Lower leg skin (tissue), 4 donors: ENCODE data around the gene CELF2. TPM values are rescaled to one million over a fixed set of nuclear protein-coding genes. Genes with fewer than 3 reads are reported as not detected.

Source experiments
- DNase-seq, 2 donors: peaks; one replicate each; pipeline ENCODE4 v3.0.0-alpha.2; 2019; ENCODE audit warnings: low spot score in 2 of 2
- H3K4me3 ChIP-seq: fragments of 200-600 bp; sonication (generic); 2 replicates; pipeline ENCODE4 v1.5.1; 2017; ENCODE audit warnings: mild to moderate bottlenecking, low read depth; ENCODE audit not compliant: poor library complexity, severe bottlenecking
- CTCF ChIP-seq, 3 donors: fragments of 450-650 bp; IDR thresholded peaks; one replicate each; pipeline ENCODE4 v1.5.1; 2016; ENCODE audit warnings: antibody characterized with exemption in 3 of 3, mild to moderate bottlenecking in 3 of 3, moderate library complexity in 2 of 3
- POLR2A ChIP-seq, 2 donors: fragments of 450-650 bp; IDR thresholded peaks; one replicate each; pipeline ENCODE4 v1.6.1; 2016 to 2017; ENCODE audit warnings: antibody characterized with exemption in 2 of 2, mild to moderate bottlenecking in 1 of 2, moderate library complexity in 1 of 2
- WGBS, 2 donors: methylation state at CpG; one replicate each; pipeline ENCODE4 v1.1.5; 2018; 5-methylcytosine and 5-hydroxymethylcytosine counted together
- intact Hi-C: fragments of 100-400 bp; cut with DNase I; formaldehyde crosslinking; loops from one replicate; pipeline ENCODE4 v1.15.0; 2023; ENCODE audit warnings: low total_unique reads
- total RNA-seq, 4 donors: library from RNA; depleted of rRNA; stranded (reverse); fragments of >200 nt; gene quantifications; one replicate each; pipeline ENCODE4 v1.1.0, GENCODE V29; 2016

Gene CELF2
- total RNA-seq, 4 donors from 2014 or later = 16.9 to 39.9 (median 20.7) TPM

DNA sequence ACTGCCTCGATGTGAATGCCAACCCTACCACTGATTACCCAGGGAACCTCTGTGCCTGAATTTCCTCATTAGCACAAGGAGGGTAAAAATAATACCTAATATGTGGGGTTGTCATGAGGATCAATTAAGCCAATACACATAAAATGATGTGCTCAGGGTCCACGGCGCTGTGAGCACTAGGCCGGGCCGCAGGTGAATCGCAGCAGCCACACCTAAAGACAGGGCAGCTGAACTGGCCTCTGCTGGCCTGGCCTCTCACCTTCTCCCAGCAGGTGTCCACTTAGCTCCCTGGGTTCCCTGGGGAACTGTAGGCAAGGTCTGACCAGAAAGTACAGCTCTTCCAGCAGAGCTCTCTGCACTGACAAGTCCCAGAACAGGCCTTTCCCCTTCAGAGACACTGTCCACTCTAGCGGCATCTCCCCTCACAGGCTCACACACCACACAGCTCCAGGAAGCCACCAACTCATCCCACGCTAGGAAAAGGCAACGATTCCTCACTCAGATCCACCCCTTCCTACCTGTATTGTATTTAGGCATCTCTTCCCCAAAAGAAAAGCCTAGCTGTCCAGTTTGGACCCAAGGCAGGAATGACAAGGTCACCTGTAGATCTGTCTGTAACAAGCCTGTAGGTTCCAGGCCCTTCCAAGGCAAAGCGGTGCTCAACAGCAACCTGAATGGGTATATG lies 320.6 kb downstream of the CELF2 start:
- 89 to 91% methylated on average over 10 of the region's 10 CpGs for WGBS, 2 donors
- no peak for DNase-seq

DNA sequence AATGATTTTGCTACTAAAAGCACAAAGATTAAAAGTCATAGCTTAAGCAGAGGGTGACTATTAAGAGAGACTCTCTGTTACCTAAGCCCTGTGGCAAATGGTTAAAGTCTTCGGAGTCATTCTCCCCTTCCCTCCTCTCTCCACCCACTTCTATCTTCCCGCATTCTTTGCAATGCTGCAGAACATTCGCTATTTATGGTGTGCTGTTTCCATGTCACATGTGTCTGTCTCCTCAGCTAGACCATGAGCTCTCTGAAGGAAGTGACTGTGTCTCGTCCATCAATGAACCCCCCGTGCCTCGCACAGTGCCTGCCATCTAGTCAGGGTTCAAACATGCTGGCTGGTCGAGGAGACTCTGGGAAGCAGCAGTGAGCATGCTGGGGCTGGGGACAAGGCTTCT lies 321.3 kb downstream of the CELF2 start:
- intact Hi-C loops = no loop called here
- WGBS, 2 donors = 61 to 67% methylated on average over 7 of the region's 7 CpGs
- no peak overlapping the region for H3K4me3 ChIP-seq
- no peak for DNase-seq
- TF ChIP-seq CTCF (IDR thresholded peaks at IDR 0.05) (no peak), POLR2A (IDR thresholded peaks at IDR 0.05) (no peak)

More for the DNA sequence above, 320.6 kb downstream of the CELF2 start:
- intact Hi-C loops = no loop called here
- TF ChIP-seq POLR2A (IDR thresholded peaks at IDR 0.05) (no peak), CTCF (IDR thresholded peaks at IDR 0.05) (no peak)
- H3K4me3 ChIP-seq = no peak overlapping the region

GRCh38 chr10:11339660-11340059 lies 322.0 kb downstream of the CELF2 start:
- WGBS, 2 donors = 83 to 86% methylated on average over 18 of the region's 18 CpGs
- no peak for DNase-seq
- H3K4me3 ChIP-seq = no peak overlapping the region
- intact Hi-C loops = no loop called here
- TF ChIP-seq CTCF (IDR thresholded peaks at IDR 0.05) = no peak
- no peak for TF ChIP-seq POLR2A (IDR thresholded peaks at IDR 0.05)

DNA sequence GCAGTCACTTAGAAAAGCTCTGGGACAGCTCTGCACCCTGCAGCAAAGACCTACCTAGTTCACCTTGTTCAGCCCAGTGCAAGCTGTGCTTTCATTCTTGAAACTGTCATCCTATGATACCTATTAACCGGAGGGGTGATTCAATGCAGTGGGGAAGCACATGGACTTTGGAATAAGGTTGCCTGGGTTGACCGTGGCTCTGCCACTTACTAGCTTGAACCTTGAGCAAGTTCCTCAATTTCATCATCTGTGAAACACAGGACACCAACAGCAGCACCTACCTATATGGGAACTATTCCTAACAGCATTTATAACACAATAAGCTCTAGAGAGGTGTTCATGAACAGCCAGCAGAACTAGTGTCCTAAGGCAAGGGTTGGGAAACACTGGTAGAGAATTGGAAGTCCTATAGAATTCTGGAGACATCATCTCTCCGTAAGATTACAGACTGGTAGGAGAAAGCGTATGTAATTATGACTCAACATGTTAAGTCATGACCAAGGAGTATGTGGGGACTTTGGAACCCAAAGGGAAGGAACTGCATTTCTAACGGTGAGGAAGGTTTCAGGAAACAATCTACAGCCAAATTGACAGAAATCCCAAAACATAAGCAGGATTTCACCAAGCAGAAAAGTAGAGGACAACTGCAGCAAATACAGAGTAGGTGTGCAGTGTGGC lies 323.8 kb downstream of the CELF2 start:
- no peak overlapping the region for H3K4me3 ChIP-seq
- intact Hi-C loops = no loop called here
- WGBS, 2 donors = 69 to 80% methylated on average over 5 of the region's 5 CpGs
- no peak for DNase-seq
- TF ChIP-seq POLR2A (IDR thresholded peaks at IDR 0.05) = no peak

- TF ChIP-seq POLR2A (IDR thresholded peaks at IDR 0.05) (no peak), CTCF (IDR thresholded peaks at IDR 0.05) (no peak)
- no peak for DNase-seq
- 97 to 98% methylated on average over 24 to 27 of the region's 30 CpGs for WGBS, 2 donors
- no peak overlapping the region for H3K4me3 ChIP-seq
- intact Hi-C loops = no loop called here
Measured at GRCh38 chr10:11344081-11344480, 326.4 kb downstream of the CELF2 start.

DNA sequence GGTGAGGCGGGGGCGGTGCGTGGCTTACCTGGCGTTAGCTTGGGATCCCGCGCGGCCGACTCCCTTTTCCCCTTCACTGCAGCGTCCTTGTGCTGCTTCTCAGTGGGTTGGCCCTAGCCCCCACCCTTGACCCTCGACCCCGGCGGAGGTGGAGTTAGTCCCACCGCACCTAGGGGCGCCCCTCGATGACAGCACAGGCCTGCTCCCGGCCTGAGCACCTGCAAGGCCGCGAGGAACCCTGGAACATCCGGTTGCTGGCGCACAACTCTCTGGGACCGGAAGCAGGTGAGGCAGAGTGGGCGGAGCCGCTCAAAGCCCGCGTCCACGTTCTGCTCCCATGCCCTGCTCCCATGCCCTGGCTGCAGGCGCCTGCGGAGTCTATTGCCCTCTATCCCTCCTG lies 326.9 kb downstream of the CELF2 start:
- TF ChIP-seq POLR2A (IDR thresholded peaks at IDR 0.05) (no peak), CTCF (IDR thresholded peaks at IDR 0.05) (no peak)
- intact Hi-C loops = no loop called here
- no peak for DNase-seq
- H3K4me3 ChIP-seq = no peak overlapping the region
- WGBS, 2 donors = 89 to 92% methylated on average over 25 to 28 of the region's 28 CpGs
